Stimulated activated CD8-positive, alpha-beta memory T cell treated with anti-CD3 and anti-CD28 coated beads, Interleukin-12 subunit alpha, Interleukin-12 subunit beta, amount 100 ng/mL, for 24 hours (primary cell): ENCODE measurements around the gene KCTD17.
A peak's percentile ranks its signal among the peaks of the same experiment; 100 is the strongest.
"Not testable (repeated sequence)": the region's sequence is repeated elsewhere in the genome, so short reads cannot be mapped to it uniquely, and the experiment has no call there.

ENCODE experiments used
- DNase-seq: peaks from one replicate; pipeline ENCODE4 v3.0.0-alpha.2; 2020; ENCODE audit errors: extremely low read depth

The KCTD17 gene

DNA sequence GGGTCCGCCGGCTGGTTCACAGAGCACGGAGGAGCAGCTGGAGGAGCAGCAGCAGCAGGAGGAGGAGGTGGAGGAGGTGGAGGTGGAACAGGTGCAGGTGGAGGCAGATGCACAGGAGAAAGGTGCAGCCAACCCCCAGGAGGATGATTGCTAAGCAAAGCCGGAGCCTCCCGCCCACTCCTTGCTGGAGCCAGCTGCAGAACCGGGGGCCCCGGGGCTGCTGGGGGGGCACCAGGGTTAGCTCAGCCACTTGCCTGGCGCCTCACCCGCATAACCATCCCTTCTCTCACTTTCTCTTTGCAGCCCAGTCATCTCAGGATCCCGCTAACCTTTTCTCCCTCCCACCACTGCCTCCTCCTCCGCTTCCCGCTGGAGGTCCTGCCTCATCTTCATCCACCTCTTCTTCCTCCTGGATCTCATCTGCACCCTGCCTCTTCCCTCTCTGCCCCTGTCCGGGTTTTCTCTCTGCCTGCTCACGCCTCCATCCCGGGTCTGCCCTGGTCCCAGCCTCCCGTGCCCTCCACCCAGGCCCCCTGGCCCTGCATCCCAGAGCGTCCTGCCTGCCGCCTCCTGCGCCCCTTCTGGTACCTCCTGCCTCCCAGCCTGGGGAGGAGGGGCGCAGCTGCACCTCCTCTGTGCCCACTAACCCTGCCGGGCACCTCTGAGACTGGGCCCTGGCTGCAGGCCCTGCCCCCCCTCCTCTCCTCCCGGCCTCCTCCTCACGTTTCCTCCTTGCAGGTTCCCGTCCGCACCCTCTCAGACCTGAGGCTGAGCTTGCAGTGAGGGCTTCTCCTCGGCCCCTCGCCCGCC is 9.5 kb downstream of the KCTD17 start:
- DNase-seq = no peak

DNA sequence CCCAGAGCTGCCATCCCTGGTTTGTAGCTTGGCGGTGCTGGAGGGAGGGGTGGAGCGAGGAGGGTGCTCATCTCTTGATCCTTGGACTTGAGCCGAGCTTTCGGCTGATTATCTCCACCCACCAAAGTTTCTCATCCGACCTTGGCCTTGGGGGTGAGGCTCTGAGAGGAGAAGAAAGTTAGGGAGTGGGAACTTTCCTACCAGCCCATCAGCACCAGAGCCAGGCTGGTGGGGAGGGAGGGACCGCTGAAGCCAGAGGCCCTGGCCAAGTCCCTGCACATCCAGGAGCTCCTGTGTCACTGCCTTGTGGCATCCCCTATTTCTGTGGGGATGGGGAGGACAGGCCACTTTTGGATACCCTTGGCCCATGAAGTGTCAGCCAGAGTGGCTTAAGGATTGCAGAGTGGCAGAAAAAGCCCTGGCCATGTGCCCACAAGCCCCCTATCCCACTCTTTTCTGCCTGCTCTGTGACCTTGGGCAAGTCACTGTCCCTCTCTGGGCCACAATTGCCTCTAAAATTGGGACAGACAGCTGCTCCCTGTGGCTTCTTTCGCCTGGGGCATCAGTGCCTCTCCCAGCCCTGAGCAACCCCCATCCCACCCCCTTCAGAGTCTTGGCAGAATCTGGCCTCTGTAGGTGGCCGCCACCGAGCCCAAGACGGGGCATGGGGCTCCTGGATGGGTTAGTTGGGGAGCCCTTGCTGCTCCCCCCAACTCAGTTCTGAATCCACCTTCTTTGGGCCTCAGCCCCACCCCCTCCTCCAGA is 10.3 kb downstream of the KCTD17 start:
- no peak for DNase-seq

DNA sequence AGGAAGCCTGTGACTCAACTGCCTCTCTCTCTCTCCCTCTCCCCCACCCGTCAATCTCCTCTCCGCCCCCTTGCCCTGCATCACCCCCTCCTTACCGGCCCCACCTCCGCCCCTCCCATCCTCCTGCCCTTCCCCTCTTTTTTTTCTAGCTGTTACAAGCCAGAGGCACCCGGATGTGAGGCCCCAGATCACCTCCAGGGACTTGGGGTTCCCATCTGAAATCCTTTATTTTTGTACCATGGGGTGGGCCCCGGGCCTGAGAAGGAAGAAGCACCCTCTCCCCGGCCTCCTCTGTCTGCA is 10.8 kb downstream of the KCTD17 start:
- no peak for DNase-seq

DNA sequence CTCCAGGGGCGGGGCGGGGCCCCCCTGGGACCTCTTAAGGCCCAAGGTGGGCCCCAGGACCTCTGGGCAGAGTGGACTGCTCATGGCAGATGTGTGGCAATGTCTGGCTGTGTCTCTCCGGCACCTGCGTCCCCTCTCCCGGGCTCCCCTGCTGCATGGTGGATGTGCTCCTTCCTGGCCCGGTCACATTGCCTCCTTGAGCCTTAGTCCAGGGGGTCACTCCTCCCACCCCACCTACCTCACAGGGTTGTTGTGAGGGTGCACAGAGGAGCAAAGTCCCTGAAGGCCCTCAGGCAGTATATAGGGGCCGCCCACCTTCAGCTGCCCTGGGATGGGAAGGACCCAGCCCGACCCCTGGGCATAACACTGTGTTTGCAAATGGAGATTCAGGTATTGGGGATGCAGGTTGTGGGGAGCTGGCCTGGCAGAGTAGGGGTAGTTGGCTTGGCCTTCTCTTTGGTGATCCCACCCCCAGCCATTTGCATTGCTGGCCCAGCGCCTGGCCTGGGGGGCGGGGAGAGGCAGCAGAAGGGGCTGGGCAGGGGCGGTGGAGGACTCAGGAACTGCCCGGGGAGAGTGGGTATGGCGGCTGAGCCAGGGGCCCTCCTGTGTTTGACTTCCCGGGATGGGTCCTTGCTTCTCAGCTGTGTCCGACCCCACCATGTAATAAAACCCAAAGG is 11.3 kb downstream of the KCTD17 start:
- no peak for DNase-seq

DNA sequence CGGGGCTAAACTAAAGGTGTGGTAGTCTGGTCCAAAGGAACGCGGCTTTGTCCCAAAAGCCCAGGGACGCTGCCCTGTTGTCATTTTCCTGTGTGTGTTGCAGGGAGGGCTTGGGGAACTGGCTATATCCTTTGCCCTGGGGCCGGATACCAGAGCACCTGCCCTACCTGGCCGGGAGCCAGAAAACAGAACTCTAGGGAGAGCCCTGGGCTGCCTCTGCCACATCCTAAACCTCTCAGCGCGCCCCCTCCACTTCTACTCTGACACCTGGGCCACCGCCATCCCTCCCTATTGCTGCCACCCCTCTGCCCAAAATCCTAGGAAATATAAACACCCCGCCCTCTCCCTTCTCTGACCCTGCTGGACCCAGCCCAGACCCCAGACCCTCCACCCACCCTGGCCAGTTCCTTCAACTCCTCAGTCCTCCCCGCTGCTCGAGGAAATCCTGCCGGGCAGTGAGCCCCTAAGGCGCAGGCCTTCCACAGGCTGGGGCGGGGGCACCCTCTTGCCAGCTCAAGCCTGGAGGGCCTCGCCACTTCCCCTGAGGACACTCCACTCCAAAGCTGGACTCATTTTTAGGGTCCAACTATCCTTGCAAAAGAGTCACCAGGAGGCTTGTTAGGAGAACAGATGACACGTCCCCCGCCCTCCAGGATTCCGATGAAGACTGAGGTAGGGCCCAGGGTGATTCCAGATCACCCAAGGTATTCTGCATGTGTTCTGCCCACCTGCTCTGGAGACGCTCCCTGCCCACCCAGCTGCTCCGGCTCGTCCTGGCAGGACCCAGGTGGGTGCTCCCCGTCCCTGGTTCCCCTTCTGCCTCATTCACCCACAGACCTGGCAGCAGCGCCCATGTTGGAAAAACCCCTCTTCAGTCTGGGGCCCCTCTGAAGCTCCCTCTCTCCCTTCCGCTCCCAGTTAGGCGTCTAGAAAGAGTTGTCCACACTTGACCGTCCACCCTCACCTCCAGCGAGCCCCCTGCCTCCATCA is 12.2 kb downstream of the KCTD17 start:
- no peak for DNase-seq

DNA sequence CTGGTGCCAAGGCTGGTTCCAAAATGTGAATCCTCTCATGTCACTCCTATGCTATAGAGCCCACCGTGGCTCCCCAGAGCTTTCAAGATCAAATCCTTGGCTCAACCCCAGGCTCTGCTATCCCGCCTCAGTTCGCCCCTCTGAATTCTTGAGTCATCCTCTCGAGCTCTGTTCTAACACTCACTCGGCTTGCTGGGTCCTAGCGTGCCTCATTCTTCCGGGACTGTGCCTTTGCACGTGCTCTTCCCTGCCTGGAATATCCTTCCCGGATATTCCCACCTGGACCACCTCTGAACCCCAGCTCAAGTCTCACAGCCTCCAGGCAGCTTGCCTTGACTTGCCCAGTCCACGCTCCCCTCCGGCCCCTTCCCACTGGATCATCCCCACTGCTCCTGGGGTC is 13.0 kb downstream of the KCTD17 start:
- no peak for DNase-seq

DNA sequence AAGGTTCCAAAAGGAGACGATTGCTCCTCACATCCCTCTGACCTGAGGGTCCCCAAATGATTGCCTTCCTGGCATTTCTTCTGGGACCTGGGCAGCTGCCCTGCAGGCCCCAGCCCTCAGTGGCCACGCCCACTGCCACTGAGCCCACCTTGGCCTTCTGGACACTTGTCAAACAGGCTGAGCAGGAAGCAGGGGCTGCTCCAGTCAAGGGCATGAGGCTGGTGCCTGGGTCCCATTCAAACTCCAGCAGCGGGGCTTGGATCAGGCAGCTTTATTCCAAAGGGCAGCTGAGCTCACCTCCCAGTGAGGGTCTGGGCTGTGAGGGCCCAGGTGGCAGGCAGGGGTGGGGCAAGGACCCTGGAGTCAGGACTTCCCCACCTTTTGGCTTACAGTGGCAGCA is 13.6 kb downstream of the KCTD17 start:
- no peak for DNase-seq

DNA sequence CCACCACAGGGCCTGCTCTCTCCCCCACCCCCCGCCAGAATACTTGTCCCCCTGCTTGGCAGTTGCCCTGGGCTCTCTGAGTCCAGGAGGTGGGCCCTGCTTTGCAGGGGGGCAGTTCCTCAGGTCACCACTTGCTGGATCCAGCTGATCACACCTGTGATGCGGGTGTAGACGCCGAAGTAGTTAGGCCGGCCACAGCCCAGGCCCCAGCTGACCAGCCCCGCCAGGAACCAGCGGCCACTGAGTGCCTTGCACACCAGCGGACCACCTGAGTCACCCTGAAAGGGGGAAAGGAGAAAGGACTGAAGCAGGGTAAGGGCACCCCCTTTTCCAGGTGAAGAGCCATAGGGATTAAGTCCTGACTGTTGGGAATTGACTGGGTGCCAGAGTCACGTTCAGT is 14.4 kb downstream of the KCTD17 start:
- DNase-seq = no peak

DNA sequence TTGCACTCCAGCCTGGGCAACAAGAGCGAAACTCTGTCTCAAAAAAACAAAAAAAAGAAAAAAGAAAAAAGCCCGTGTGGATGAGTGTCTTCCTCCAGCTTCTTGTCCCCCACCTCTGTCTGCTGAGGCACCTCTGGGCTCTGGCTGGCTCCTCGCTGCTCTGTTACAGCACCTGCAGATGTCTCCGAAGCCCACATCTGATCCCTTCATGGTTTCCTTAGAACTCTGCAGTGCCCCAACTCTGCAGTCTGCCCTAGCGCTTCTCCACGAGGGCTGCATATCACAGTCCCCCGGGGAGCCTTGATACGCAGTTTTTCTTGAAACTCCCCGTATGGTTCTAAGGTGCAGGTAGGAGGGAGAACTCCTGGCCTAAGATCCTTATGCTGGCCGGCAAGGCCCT is 15.9 kb downstream of the KCTD17 start:
- no peak for DNase-seq

DNA sequence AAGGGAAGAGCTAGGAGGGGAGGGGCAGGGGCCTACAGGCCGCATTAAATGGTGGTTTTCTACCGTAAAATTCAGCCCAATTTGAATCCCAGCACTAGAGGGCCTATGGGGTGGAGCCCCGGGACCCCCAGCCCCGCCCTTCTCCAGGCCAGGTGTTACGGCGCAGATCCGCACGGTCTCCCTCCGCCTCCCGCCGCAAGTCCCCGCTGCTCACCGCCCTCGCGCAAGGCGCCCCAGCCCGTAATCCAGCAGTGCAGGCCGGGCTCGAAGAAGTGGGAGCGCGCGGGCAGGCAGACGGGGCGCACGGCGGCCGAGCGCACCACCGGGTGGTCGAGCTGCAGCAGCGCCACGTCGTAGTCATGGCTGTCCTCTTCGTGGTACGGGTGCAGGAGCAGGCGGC is 17.3 kb downstream of the KCTD17 start:
- no peak for DNase-seq

DNA sequence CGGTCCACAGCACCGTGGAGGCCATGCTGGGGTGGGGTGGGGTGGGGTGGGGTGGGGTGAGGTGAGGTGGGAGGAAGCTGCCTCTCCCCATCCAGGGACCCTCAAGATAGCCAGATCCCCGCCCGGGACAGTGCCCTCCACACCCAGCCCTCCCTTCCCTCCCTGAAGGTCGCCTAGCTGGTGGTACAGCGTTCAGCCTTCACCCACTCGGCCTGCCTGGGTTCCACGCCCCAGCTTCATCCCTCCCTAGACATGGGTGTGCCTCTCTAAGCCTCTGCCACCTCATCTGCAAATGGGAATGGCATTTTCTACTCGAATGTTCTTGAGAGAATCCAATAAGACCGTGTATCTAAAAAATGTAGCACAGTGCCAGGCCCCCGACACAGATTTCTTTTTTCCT is 17.8 kb downstream of the KCTD17 start:
- no peak for DNase-seq

DNA sequence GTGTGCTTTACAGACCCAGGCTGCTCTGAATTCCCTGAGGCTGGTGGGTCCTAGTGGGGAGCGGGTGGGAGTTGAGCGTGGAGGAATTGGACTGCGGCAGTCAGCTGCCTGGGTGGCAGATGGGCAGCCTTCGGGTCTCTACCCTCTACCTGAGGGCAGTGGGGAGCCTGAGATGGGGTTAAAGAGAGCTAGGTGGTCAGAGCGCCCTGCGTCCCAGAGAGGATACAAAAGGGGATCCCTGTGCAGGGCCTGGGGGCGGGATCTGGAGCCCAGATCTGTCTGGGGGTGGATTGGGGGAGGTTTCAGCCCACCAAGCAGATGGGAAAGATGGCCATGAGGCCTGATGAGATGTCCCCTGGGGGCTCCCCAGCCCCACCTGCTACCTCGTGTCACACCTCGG is 18.2 kb downstream of the KCTD17 start:
- DNase-seq = no peak

DNA sequence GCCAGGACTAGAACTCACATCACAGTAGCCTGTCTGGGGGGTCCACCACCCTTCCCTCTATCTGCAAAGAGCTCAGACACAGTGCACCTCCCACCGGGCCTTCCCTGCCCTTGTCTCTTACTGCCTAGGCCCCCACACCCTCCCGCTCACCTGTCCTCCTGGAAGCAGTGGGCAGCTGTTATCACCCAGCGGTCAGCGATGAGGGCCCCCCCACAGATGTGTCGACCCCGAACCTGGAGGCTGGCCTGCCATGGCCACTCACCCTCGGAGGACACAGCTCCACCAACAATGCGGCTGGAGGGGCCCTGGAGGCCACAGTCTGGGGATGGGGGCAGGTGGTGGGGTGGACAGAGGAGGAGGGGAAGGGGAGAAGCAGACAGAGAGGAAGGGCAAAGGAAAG is 18.8 kb downstream of the KCTD17 start:
- no peak for DNase-seq

DNA sequence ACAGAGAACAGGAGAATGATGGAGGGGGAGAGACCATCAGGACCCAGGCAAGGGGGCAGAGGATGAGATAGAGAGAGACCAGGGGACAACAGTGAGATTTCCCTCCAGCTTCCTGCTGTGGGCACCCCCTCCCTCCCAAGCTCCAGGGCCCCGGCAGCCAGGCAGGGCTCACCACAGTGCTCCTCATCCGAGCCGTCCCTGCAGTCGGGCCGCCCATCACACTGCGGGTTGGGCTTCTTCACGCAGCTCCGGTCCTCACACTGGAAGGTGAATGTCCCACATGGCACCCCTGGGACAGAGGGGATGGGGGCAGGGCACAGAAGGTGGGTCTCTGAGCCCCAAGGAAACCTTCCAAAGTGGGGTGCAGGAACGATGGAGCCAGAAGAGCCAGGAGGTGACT is 19.2 kb downstream of the KCTD17 start:
- DNase-seq = no peak

DNA sequence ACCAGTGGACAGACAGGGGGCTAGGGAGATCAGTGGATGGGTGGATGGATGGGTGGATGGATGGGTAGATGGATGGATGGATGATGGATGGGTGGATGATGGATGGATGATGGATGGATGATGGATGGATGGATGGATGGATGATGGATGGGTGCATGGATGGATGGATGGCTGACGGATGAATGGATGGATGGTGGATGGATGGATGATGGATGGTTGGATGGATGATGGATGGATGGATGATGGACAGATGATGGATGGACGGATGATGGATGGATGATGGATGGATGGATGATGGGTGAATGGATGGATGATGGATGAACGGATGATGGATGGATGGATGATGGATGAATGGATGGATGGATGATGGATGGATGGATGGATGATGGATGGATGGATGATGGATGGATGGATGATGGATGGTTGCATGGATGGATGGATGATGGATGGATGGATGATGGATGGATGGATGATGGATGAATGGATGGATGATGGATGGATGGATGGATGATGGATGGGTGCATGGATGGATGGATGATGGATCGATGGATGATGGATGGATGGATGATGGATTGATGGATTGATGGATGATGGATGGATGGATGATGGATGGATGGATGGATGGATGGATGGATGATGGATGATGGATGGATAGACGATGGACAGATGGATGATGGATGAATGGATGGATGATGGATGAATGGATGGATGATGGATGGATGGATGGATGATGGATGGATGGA is 20.5 kb downstream of the KCTD17 start:
- DNase-seq = not testable (repeated sequence)

DNA sequence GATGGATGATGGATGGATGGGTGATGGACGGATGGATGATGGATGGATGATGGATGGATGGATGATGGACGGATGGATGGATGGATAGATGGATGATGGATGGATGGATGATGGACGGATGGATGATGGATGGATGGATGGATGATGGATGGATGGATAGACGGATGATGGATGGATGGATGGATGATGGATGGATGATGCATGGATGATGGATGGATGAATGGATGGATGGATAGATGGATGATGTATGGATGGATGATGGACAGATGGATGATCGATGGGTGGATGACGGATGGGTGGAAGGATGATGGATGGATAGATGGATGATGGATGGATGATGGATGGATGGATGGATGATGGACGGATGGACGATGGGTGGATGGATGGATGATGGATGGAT is 21.1 kb downstream of the KCTD17 start:
- no peak for DNase-seq

DNA sequence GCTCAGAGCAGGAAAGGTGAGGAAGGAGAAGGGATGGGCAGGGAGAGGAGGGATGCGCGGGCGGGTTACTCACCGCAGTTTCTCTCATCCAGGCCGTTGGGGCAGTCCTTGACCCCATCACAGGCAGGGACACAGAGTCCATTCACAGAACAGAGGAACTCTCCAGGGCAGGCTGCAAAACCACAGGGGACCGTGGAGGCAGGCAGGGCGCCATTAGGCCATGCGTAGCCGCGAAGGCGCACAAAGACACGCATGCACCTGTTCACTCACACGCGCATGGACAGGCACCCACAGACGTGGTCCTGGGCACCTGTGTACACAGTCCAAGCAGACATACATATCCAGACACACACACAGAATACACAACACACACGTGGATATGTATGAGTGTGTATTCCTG is 23.0 kb downstream of the KCTD17 start:
- no peak for DNase-seq

DNA sequence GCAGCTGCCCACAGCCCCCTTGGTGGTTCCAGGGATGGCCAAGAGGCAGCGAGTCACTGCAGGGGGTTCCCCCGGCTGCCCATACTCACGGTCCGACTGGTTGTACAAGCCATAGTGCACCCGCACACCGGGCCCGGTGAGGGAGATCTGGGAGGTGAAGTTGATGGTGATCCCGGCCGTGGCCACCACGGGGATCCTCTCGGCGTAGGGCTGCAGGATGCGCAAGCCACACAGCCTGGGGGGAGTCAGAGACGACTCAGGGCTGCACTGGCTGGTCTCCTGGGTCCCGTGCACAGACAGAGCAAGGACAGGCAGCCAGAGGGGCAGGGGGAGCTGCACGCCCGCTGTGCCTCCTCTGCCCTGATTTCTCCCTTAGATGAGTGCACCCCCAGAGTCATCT is 23.5 kb downstream of the KCTD17 start:
- no peak for DNase-seq

DNA sequence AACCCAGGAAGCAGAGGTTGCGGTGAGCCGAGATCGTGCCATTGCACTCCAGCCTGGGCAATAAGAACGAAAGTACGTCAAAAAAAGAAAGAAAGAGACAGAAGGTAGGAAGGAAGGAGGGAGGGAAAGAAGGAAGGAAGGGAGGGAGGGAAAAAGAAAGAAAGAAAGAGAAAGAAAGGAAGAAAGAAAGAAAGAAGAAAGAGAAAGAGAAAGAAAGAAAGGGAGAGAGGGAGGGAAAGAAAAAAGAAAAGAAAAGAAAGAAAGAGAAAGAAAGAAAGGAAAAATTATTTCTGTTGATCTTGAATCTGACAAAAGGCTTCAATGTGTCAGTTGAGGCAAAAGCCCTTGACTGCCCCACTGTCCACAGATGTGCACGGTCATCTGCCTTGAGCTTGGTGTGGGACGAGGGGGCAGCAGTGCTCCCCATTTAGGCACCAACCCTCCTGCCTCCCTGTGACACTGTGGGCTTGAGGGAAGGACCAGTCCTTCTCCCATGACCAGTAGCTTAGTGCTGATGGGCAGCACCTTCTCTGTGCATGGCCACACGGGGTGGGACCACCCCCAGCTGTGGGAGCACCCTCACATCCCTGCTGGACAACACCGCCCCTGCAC is 24.4 kb downstream of the KCTD17 start:
- no peak for DNase-seq

DNA sequence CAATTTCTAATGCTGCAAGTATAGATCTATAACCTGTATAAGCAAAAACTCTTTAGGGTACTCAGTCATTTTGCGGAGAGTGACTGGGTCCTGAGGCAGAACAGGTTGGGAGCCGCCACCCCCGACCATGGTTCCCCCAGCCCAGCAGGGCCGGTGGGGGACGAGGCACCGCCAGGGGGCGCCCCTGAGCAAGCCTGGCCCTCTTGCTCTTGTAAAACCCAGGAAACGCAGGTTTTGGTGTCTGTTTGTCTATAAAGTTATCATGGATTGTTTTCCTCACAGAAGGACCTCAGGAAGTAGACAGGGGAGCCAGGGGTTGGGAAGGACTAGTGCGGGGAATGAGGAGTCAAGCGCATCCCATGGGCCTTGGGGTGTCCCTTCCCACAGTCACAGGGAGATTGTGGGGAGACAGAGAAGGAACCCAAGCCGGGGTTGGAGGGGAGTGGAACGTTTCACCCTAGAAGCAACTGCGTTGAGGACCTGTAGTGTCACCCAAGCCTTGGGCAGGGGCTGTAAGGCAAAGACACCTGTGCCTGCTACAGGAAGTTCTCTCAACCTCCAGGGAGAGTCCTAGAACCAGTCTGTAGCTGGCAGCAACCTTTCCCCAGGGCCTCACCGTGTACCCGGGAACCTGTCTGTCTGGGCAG is 26.4 kb downstream of the KCTD17 start:
- DNase-seq = peak; percentile 52
